DMS153 treated with DMSO at 0.1 percent for 48 hours (cell line): ENCODE measurements around the gene YRDC.
"Not testable (repeated sequence)": the region's sequence is repeated elsewhere in the genome, so short reads cannot be mapped to it uniquely, and the experiment has no call there.

Experiments used
- DNase-seq: peaks from one replicate; lab custom pipeline; 2025; ENCODE audit not compliant: unreplicated experiment; lab: John Stamatoyannopoulos, UW

Gene YRDC

GRCh38 chr1:37776946-37777516 is 31.0 kb downstream of the YRDC start:
- no peak for DNase-seq

GRCh38 chr1:37771440-37771839 is 36.6 kb downstream of the YRDC start:
- DNase-seq: not testable (repeated sequence)

- no peak for DNase-seq
Observed at GRCh38 chr1:37767488-37767887, 40.5 kb downstream of the YRDC start.

GRCh38 chr1:37765916-37766664 is 41.9 kb downstream of the YRDC start:
- DNase-seq: no peak

- no peak for DNase-seq
Observed at GRCh38 chr1:37764888-37765441, 43.0 kb downstream of the YRDC start, which contains the start of gene EPHA10. Gene EPHA10, minus strand, starts transcription at chr1:37765120. Its CDS starts 54 bp downstream, at chr1:37765066.

- DNase-seq: no peak
Observed at GRCh38 chr1:37764414-37764825, 43.6 kb downstream of the YRDC start.

- DNase-seq: no peak
Observed at GRCh38 chr1:37763791-37764413, 44.1 kb downstream of the YRDC start.

GRCh38 chr1:37762516-37762915 is 45.5 kb downstream of the YRDC start:
- DNase-seq: no peak

GRCh38 chr1:37761416-37762095 is 46.5 kb downstream of the YRDC start:
- no peak for DNase-seq

GRCh38 chr1:37759451-37759850 is 48.6 kb downstream of the YRDC start:
- no peak for DNase-seq

GRCh38 chr1:37755951-37756560 is 52.0 kb downstream of the YRDC start:
- no peak for DNase-seq

GRCh38 chr1:37755290-37755689 is 52.7 kb downstream of the YRDC start:
- DNase-seq: no peak

- no peak for DNase-seq
Observed at GRCh38 chr1:37753473-37754321, 54.3 kb downstream of the YRDC start.
